GM19239 (cell line): ENCODE data around the gene IPO7.
A peak's percentile ranks its signal among the peaks of the same experiment; 100 is the strongest.
"Not testable (repeated sequence)": the region's sequence is repeated elsewhere in the genome, so short reads cannot be mapped to it uniquely, and the experiment has no call there.

ENCODE experiments used
- DNase-seq: peaks from one replicate; pipeline ENCODE4 v3.0.0; 2011; ENCODE audit warnings: low spot score; ENCODE audit not compliant: insufficient read length
- FAIRE-seq: peaks from 2 replicates; lab custom pipeline; 2011; peaks lifted over from hg19 to GRCh38; lab: Jason Lieb, UNC

The IPO7 gene

GRCh38 chr11:9397746-9398680 lies 13.6 kb downstream of the IPO7 start:
- DNase-seq = no peak
- no peak for FAIRE-seq

GRCh38 chr11:9399466-9399865 lies 15.0 kb downstream of the IPO7 start:
- no peak for FAIRE-seq
- DNase-seq = no peak

- FAIRE-seq, DNase-seq: not testable (repeated sequence)
Observed at GRCh38 chr11:9401884-9402283, 17.4 kb downstream of the IPO7 start.

GRCh38 chr11:9428706-9429105 lies 44.3 kb downstream of the IPO7 start:
- DNase-seq (no peak), FAIRE-seq (no peak)

GRCh38 chr11:9438611-9439010 lies 54.2 kb downstream of the IPO7 start:
- FAIRE-seq = no peak
- no peak for DNase-seq

- no peak for FAIRE-seq
- DNase-seq = no peak
Observed at GRCh38 chr11:9446230-9446629, 61.8 kb downstream of the IPO7 start.

- DNase-seq (no peak), FAIRE-seq (no peak)
Observed at GRCh38 chr11:9448576-9449352, 64.3 kb downstream of the IPO7 start.

GRCh38 chr11:9452023-9452422 lies 67.6 kb downstream of the IPO7 start:
- not testable (repeated sequence) for FAIRE-seq

GRCh38 chr11:9455722-9456121 lies 71.3 kb downstream of the IPO7 start:
- no peak for DNase-seq
- FAIRE-seq = no peak

More at GRCh38 chr11:9452023-9452422, 67.6 kb downstream of the IPO7 start:
- DNase-seq = not testable (repeated sequence)

- DNase-seq (no peak), FAIRE-seq (peak; percentile 73)
Observed at GRCh38 chr11:9459667-9460321, 75.3 kb downstream of the IPO7 start.

GRCh38 chr11:9460322-9461062 lies 76.0 kb downstream of the IPO7 start, which contains the start of gene ZNF143:
Gene ZNF143 (plus strand): TSS chr11:9461012. CDS start chr11:9471309, 10,297 bp downstream.
- FAIRE-seq (peak; percentile 95), DNase-seq (peak; percentile 70)

GRCh38 chr11:9461063-9461759 lies 76.8 kb downstream of the IPO7 start:
- FAIRE-seq (peak; percentile 77), DNase-seq (peak; percentile 64)

- DNase-seq = no peak
- peak; percentile 71 for FAIRE-seq
Observed at GRCh38 chr11:9461760-9462134, 77.3 kb downstream of the IPO7 start.

- FAIRE-seq = no peak
- DNase-seq = no peak
Observed at GRCh38 chr11:9462172-9462799, 77.8 kb downstream of the IPO7 start.

- DNase-seq (no peak), FAIRE-seq (peak; percentile 84)
Observed at GRCh38 chr11:9462806-9463537, 78.5 kb downstream of the IPO7 start.

- no peak for FAIRE-seq
- DNase-seq = no peak
Observed at GRCh38 chr11:9470765-9471164, 86.3 kb downstream of the IPO7 start.

- DNase-seq (no peak), FAIRE-seq (peak; percentile 14)
Observed at GRCh38 chr11:9473408-9473807, 89.0 kb downstream of the IPO7 start.

- DNase-seq (no peak), FAIRE-seq (peak; percentile 44)
Observed at GRCh38 chr11:9479899-9480298, 95.4 kb downstream of the IPO7 start.
